ENCODE results near the gene RNASEL.

GRCh38 chr1:182608845-182609610, 20.0 kb upstream of the RNASEL start:
- TF ChIP-seq NR2C2 (CRISPR knock-in tag; IDR thresholded peaks at IDR 0.05; ENCODE audit: borderline replicate concordance) (no peak), SIN3A (IDR thresholded peaks at IDR 0.05; ENCODE audit: borderline replicate concordance, low read depth, low read length) (no peak)
